Stimulated activated CD4-positive, alpha-beta T cell treated with anti-CD3 and anti-CD28 coated beads, Interleukin-15, amount 100 ng/mL, for 24 hours (primary cell): ENCODE measurements around the gene SPATA22.
"Not testable (repeated sequence)": the region's sequence is repeated elsewhere in the genome, so short reads cannot be mapped to it uniquely, and the experiment has no call there.

Experiments used
- DNase-seq: peaks from one replicate; pipeline ENCODE4 v3.0.0-alpha.2; 2020

The SPATA22 gene

DNA sequence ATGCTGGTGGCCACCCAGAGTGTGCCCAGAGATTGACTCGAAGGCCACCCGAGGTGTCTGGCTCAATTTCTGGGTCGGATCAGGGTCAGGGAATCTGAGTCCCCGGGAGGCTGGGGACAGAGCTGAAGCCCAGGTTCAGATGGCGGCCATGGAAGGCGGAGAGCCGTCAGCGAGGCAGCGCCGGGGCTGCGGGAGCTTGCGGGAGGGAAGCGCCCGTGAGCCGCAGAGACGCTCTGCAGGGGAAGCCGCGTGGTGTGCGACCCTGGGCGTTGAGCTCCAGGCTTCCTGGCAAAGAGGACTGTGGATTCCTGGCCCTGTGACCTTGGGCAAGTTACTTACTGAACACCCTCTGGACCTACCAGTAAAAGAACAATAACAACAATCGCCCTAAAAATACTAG, 518 bp upstream of the SPATA22 start:
- no peak for DNase-seq

DNA sequence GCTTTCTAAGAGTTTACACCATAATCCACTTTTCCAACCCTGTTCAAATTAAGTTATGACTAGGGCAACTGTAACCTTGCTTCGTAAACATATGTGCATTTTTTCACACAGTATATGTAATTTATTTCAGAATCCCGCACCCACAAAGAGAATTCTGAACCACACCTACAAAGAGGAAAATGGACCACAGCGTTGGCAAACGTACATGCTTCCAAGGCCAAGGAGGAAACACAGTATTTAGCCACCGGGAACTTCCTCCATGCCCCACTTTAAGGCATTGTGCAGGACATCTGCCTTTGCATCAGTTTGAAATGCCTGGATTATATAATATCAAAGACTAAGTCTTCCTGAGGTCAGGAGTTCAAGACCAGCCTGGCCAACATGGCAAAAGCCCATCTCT, 2.1 kb downstream of the SPATA22 start:
- no peak for DNase-seq

DNA sequence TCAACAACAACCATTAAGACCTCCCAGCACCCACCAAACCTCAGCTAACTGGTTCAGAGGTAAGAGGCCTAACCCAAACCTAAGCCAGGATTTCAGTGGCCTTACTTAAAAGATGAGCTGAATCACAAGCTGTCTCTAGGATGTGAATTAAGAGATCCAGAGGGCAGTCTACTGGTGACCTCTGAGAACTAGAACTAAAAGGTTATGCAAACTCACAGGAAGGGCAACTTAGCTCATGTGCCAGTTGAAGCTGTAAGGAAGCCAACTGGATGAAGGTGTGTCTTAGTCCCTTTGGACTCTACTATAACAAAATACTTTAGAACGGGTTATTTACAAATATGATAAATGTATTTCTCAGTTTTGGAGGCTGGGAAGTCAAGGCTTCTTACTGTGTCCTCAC, 5.3 kb downstream of the SPATA22 start:
- not testable (repeated sequence) for DNase-seq

DNA sequence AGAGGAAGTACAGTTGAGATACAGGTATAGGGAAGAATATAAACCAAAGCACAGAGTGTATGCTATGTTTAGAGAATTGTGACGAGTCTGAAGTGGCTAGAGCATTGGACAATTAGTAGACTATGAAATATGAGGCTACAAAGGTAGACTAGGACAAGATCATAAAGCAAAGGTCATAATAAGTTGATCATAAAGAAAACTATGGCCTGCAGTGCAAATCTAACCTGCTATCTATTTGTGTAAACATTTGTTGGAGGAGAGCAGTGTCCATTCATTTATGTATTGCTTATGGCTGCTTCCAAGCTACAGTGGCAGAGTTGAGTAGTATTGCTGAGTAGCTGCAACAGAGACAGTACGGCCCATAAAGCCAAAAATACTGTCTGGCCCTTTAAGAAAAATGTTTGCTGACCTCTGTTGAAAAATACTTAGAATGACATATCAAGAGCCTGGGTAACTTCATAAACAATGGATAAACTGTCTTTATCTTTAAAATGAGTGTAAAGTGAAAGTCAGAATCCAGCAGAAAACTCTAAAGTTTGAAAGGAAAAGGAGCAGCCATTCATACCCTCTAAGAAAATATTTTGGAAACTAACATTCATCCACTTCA, 23.5 kb downstream of the SPATA22 start:
- DNase-seq, result no peak

DNA sequence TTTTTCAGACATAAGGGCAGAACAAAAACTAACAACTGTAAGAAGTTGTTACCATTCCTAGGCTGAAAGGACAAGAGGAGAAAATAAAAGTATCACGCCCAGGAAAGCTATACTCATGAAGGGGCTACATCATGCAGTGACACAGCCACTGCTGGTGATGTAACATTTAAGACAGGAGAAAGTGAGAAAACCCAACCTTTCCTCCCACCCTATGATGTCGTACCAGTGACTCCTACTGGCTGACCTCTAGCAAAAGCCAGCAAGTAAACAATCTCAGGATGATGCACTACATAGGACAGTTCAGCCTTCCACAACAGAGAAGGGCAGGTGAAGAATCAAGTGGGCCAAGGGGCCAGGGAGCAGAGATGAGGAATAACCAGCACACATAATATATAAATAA, 24.0 kb downstream of the SPATA22 start:
- no peak for DNase-seq

DNA sequence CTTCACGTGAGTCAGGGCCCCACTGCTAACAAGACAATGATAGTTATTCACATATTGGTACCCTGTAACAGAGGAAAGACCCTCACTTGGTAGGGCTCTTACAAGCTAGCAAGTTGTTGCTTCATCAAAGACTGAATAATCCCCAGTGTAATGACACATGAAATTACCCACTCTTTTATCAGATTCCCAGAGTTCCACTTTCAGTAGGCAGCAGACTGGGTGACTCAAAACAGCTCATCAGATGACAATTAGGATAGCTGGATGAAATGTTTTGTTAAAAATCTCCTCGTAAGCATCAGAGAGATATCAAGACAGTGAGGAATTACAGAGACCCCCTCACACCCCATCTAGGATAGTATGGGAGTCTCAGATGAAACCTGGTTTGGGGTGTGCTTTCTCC, 31.2 kb downstream of the SPATA22 start:
- no peak for DNase-seq

DNA sequence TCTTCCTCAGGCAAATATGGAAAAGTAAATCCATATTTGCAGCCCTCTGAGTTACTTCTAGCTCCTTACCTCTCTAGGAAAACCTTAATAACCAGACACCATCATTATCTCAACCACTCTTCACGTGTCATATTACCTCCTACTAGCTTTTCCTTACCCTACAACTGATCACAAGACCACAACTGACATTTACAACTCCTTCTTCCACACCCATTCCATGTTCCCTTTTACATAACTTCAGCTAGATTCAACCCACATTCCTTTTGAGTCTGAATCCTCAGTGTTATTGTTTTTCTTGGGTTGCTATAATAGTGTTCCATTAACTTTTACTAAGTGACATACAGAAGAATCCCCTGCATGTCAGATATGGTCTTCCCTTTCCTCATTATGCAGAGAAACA, 33.3 kb downstream of the SPATA22 start:
- no peak for DNase-seq

DNA sequence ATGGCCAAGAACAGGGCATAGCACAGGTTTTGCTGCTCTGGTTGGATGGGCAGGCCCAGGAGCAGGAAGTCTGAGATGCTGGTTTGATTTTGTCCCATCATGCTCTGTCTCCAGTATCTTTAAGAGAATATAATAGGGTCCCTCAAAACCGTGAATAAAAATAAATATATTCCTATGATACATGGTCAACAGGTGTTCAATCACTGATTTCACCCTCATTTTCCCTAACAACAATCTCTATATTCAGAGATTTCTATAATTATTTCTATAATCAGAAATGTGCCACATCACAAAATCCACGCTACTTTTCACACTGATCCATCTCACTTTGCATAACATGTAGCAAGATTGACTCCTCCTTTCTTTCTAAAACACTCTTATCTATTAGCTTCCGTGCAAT, 37.9 kb downstream of the SPATA22 start, which contains the start of gene OR1E2:
TSS of gene OR1E2 (minus strand) at position 101 of the 400 bp plus-strand sequence. CDS start at position 101, 0 bp downstream.
- no peak for DNase-seq

DNA sequence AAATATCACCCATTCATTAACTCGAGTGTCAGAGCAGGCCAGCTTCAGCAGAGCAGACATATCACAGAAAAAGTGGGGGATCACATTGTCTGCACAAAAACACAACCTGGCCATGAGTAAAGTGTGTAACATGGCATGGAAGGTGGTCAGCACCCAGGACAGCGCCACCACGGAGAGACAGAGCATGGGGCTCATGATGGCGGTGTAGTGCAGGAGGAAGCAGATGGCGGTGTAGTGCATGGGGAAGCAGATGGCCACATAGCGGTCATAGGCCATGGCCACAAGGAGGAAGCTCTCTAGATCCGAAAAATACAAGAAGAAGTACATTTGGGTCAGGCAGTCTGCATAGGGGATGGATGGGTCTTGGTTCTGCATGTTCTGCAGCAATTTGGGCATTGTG, 38.4 kb downstream of the SPATA22 start:
- DNase-seq, result peak; percentile 24

DNA sequence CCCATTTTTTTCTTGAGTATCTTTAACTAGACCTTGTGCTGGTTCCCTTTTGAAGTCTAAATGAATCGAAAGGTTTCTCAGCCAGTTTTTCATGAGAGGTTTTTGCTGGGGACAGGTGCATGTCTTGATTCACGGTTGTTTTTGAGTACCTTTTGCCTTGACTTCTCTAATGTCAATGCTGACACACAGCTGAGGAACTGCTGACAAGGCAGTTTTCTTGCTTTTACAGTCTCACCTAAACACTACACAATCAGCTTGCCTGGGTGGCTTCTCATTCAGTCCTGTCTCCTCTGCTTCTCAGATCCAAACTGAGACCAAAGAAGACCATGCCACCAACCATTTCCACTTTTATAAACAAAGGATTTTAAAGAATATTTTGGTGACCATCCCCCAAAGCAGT, 53.4 kb downstream of the SPATA22 start:
- no peak for DNase-seq

DNA sequence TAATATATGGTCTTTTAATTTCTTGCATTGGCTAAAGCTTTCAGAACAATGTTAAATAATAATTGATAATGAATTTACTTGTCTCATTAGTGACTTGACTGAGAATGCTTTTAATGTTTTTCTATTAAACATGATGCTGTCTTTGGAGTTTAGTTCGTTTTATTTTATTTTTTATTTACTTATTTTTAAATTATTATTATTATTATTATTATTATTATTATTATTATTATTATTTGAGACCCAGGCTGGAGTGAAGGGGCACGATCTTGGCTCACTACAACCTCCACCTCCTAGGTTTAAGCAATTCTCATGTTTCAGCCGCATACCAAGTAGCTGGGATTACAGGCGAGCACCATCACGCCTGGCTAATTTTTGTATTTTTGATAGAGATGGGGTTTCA, 56.0 kb downstream of the SPATA22 start:
- DNase-seq, result no peak

DNA sequence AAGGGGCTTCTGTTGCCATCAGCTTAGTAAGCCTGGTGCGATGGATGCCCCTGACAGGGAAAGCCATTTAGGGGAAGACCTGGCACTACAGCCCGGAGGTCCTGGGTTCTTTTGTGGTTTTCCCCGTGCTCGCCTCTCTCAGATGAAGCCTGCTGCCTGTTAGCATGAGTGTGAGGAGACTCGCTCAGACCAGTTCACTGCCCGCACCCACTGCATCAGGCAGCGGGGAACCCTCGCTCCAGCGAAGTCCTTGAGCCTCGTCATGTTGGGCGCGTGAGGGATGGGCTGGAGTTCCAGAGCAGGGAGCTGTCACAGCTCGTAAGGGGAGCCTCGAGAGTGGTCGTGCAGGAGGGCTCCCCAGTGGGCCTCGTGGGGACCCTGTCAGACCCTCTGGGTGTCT, 59.4 kb downstream of the SPATA22 start:
- DNase-seq, result not testable (repeated sequence)

DNA sequence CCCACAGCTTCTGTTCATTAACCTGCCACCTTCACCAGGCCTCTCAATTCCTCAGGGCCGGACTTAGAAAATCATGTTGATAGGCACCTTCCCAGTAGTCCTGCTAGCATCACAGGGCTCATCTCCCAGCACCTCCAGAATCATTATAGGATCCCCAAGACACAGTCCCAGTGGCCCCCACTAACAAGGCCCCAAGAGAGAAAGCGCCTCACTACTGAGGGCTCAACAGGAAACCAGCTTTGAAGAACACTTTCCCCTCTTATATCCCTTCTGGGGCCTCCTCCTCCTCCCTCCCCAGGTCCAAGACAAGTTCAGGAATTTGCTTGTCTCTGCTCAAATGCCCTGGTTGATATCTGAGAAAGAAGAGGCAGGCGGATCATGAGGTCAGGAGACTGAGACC, 60.5 kb downstream of the SPATA22 start, which contains the start of gene OR3A3:
TSS of gene OR3A3 (plus strand) at position 301 of the 400 bp plus-strand sequence.
- no peak for DNase-seq

DNA sequence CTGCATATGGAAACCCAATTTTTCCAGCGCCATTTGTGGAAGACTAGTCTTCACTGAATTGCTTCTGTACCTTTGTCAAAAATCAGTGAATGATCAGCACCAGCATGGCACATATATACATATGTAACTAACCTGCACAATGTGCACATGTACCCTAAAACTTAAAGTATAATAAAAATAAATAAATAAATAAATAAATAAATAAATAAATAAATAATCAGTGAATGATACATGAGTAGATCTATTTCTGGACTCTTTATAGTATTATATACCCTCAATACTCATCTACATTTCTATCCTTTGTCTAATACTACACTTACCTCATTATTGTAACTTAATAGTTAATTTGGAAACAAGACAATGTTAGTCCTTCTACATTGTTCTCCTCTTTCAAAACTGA, 67.8 kb downstream of the SPATA22 start:
- DNase-seq, result not testable (repeated sequence)

DNA sequence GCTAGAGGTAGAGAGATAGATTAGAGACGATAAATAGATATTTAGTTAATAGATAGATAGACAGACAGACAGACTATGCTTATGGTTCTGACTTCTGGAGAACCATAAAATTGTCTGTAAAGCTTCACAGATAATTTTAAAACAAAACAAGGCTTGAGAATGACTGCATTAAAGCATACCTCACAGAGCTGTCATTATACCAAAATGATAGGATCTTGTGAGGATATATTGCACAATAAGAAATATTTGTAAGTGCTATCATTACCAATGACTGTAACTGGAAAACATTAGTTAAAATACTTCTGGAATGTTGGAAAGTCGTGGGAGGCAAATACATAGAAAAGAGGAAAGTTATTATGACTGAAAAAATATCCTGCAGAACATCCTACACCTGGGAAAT, 69.8 kb downstream of the SPATA22 start:
- no peak for DNase-seq

DNA sequence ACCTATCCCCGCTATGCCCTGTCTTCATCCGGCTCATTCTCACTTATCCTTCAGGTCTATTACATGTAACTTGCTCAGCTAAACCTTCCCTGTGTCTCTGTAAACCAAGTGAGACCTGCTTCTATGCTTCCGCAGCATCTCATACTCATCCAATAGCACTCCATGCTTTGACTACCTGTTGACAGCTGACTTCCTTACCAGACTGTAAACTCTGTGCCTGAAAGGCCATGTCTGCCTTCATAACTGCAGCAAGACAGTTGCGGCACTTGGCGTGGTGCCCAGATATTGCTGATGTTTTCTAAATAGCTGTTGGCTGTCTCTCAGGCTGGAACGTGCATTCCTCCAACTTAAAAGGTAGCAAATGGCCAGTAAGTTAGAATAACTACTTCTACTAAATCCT, 71.6 kb downstream of the SPATA22 start:
- no peak for DNase-seq

DNA sequence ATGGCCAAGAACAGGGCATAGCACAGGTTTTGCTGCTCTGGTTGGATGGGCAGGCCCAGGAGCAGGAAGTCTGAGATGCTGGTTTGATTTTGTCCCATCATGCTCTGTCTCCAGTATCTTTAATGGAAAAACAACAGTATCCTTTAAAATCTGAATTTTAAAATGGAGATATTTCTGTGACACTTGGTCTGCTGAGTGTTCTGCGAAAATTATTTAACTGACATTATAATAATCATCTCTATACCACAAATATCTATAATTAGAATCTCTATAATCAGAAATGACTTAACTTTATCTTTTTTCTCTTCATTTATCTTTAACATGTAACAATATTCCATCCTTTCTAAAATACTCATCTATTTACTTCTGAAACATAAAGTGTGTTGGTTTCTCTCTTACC, 73.3 kb downstream of the SPATA22 start, which contains the start of gene OR1E1:
TSS of gene OR1E1 (minus strand) at position 101 of the 400 bp plus-strand sequence. CDS start at position 101, 0 bp downstream.
- no peak for DNase-seq

DNA sequence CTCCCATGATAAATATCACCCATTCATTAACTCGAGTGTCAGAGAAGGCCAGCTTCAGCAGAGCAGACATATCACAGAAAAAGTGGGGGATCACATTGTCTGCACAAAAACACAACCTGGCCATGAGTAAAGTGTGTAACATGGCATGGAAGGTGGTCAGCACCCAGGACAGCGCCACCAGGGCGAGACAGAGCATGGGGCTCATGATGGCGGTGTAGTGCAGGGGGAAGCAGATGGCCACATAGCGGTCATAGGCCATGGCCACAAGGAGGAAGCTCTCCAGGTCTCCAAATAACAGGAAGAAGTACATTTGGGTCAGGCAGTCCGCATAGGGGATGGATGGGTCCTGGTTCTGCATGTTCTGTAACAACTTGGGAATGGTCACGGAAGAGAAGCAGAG, 73.8 kb downstream of the SPATA22 start:
- DNase-seq, result not testable (repeated sequence)
